ENCODE measurements around the gene C8A.

Gene C8A

GRCh38 chr1:56911098-56911938 lies 56.7 kb downstream of the C8A start:
- DNase-seq (ENCODE audit: low read depth), result no peak
- no peak overlapping the region for H3K4me3 ChIP-seq (ENCODE audit: low read depth, low read length)
- no peak for TF ChIP-seq CTCF (IDR thresholded peaks at IDR 0.05; ENCODE audit: low read depth, low read length)
- TF ChIP-seq MYC (IDR thresholded peaks at IDR 0.05; ENCODE audit: low read depth, low read length), result no peak
- no peak for TF ChIP-seq MAX (IDR thresholded peaks at IDR 0.05; ENCODE audit: low read depth, low read length)
- no peak for TF ChIP-seq POLR2A (IDR thresholded peaks at IDR 0.05; ENCODE audit: extremely low read depth, insufficient read length)

GRCh38 chr1:56912325-56912724 lies 57.7 kb downstream of the C8A start:
- DNase-seq (ENCODE audit: low read depth), result no peak
- TF ChIP-seq POLR2A (IDR thresholded peaks at IDR 0.05; ENCODE audit: extremely low read depth, insufficient read length), result no peak
- no peak for TF ChIP-seq MYC (IDR thresholded peaks at IDR 0.05; ENCODE audit: low read depth, low read length)
- no peak for TF ChIP-seq CTCF (IDR thresholded peaks at IDR 0.05; ENCODE audit: low read depth, low read length)
- no peak for TF ChIP-seq MAX (IDR thresholded peaks at IDR 0.05; ENCODE audit: low read depth, low read length)
- H3K4me3 ChIP-seq (ENCODE audit: low read depth, low read length), result no peak overlapping the region

- TF ChIP-seq MYC (IDR thresholded peaks at IDR 0.05; ENCODE audit: low read depth, low read length) (no peak), POLR2A (IDR thresholded peaks at IDR 0.05; ENCODE audit: extremely low read depth, insufficient read length) (no peak), CTCF (IDR thresholded peaks at IDR 0.05; ENCODE audit: low read depth, low read length) (no peak), MAX (IDR thresholded peaks at IDR 0.05; ENCODE audit: low read depth, low read length) (no peak)
- DNase-seq (ENCODE audit: low read depth), result no peak
- H3K4me3 ChIP-seq (ENCODE audit: low read depth, low read length), result no peak overlapping the region
These were observed 61.4 kb downstream of the C8A start for GRCh38 chr1:56915960-56916359.

GRCh38 chr1:56916630-56917029 lies 62.0 kb downstream of the C8A start:
- DNase-seq (ENCODE audit: low read depth), result no peak
- no peak for TF ChIP-seq MYC (IDR thresholded peaks at IDR 0.05; ENCODE audit: low read depth, low read length)
- TF ChIP-seq POLR2A (IDR thresholded peaks at IDR 0.05; ENCODE audit: extremely low read depth, insufficient read length), result no peak
- no peak for TF ChIP-seq CTCF (IDR thresholded peaks at IDR 0.05; ENCODE audit: low read depth, low read length)
- no peak overlapping the region for H3K4me3 ChIP-seq (ENCODE audit: low read depth, low read length)

GRCh38 chr1:56917356-56917755 lies 62.8 kb downstream of the C8A start:
- DNase-seq (ENCODE audit: low read depth), result no peak

More at GRCh38 chr1:56917356-56917755, 62.8 kb downstream of the C8A start:
- H3K4me3 ChIP-seq (ENCODE audit: low read depth, low read length), result no peak overlapping the region
- TF ChIP-seq CTCF (IDR thresholded peaks at IDR 0.05; ENCODE audit: low read depth, low read length), result no peak
- TF ChIP-seq MAX (IDR thresholded peaks at IDR 0.05; ENCODE audit: low read depth, low read length), result no peak
- no peak for TF ChIP-seq MYC (IDR thresholded peaks at IDR 0.05; ENCODE audit: low read depth, low read length)
- TF ChIP-seq POLR2A (IDR thresholded peaks at IDR 0.05; ENCODE audit: extremely low read depth, insufficient read length), result no peak
